GM12891 (cell line): Measurements from ENCODE around the gene MYO15B.

Experiments
- PAX5 ChIP-seq: IDR thresholded peaks from 2 replicates; pipeline ENCODE4 v1.6.1; 2011; ENCODE audit warnings: low read length, moderate library complexity, mild to moderate bottlenecking; ENCODE audit not compliant: insufficient read depth, severe bottlenecking
- POLR2A ChIP-seq: IDR thresholded peaks from 2 replicates; pipeline ENCODE4 v1.6.1; 2011; ENCODE audit warnings: low read depth, low read length, control low read depth
- POLR2AphosphoS5 ChIP-seq: IDR thresholded peaks from 2 replicates; pipeline ENCODE4 v1.6.1; 2011; ENCODE audit warnings: low read depth, low read length, control low read depth
- POU2F2 ChIP-seq: IDR thresholded peaks from 2 replicates; pipeline ENCODE4 v1.6.1; 2011; ENCODE audit warnings: low read depth, mild to moderate bottlenecking, control low read depth, low read length, moderate library complexity
- TAF1 ChIP-seq: IDR thresholded peaks from 2 replicates; pipeline ENCODE4 v1.6.1; 2011; ENCODE audit warnings: low read depth, low read length, control low read depth

- TF ChIP-seq POLR2A, result no peak
- TF ChIP-seq POLR2AphosphoS5, result no peak
- TF ChIP-seq PAX5, result no peak
- TF ChIP-seq TAF1, result no peak
- no peak for TF ChIP-seq POU2F2
These were observed 24.4 kb upstream of the MYO15B start for GRCh38 chr17:75563063-75563758.
